PC-9 (cell line): Measurements from ENCODE around the gene ECHDC3. TPM values are rescaled to one million over a fixed set of nuclear protein-coding genes. Genes with fewer than 3 reads are reported as not detected.

Experiments used
- BruUV-seq: library from RNA; stranded (reverse); fragments of 400-500 nt; replicated peaks from 2 replicates; lab custom pipeline; 2021; lab: Mats Ljungman, UMichigan
- CTCF ChIA-PET: fragments of 300-600 bp; sonication (Branson Sonifier 250); formaldehyde crosslinking; loops from one replicate; lab custom pipeline; 2022; ENCODE audit warnings: antibody characterized with exemption; lab: Charles Lee
- POLR2A ChIA-PET: fragments of 300-600 bp; sonication (Branson Sonifier 250); formaldehyde crosslinking; loops from one replicate; lab custom pipeline; 2022; ENCODE audit warnings: antibody characterized with exemption; ENCODE audit not compliant: unreplicated experiment; lab: Charles Lee
- DNase-seq, 2 experiments: peaks; one replicate each; pipeline versions ENCODE4 v3.0.0 to v3.0.0-alpha.2; 2015 to 2022; ENCODE audit warnings: mixed read lengths in 1 of 2
- H2AFZ ChIP-seq: fragments of 200-600 bp; sonication (generic); 2 replicates; pipeline ENCODE4 v1.8.1; 2017; ENCODE audit warnings: antibody characterized with exemption
- H3F3A ChIP-seq: fragments of 200-600 bp; sonication (generic); 2 replicates; pipeline ENCODE4 v1.8.1; 2017; ENCODE audit warnings: antibody characterized with exemption, mild to moderate bottlenecking, low read depth; ENCODE audit not compliant: insufficient read depth
- H3K27ac ChIP-seq: fragments of 200-600 bp; sonication (generic); 2 replicates; pipeline ENCODE4 v1.6.1; 2016; ENCODE audit warnings: mixed run types
- H3K27me3 ChIP-seq: fragments of 200-600 bp; sonication (generic); 2 replicates; pipeline ENCODE4 v1.6.1; 2016; ENCODE audit warnings: low read depth, mixed run types; ENCODE audit not compliant: insufficient read depth
- H3K36me3 ChIP-seq: fragments of 200-600 bp; sonication (generic); 2 replicates; pipeline ENCODE4 v1.6.1; 2016; ENCODE audit warnings: low read depth, mixed run types
- H3K4me1 ChIP-seq: fragments of 200-600 bp; sonication (generic); replicated peaks from 2 replicates; pipeline ENCODE4 v1.6.1; 2016; ENCODE audit warnings: mixed run types; ENCODE audit not compliant: insufficient read depth
- H3K4me2 ChIP-seq: fragments of 200-600 bp; sonication (generic); 2 replicates; pipeline ENCODE4 v1.6.1; 2017; ENCODE audit warnings: mixed run types
- H3K4me3 ChIP-seq: fragments of 200-600 bp; sonication (generic); 2 replicates; pipeline ENCODE4 v1.6.1; 2016; ENCODE audit warnings: mixed run types
- H3K79me2 ChIP-seq: fragments of 200-600 bp; sonication (generic); 2 replicates; pipeline ENCODE4 v1.6.1; 2017; ENCODE audit warnings: low read depth, mixed run types
- H3K9me2 ChIP-seq: fragments of 200-600 bp; sonication (generic); 2 replicates; pipeline ENCODE4 v1.8.1; 2017; ENCODE audit warnings: mild to moderate bottlenecking; ENCODE audit not compliant: insufficient read depth
- H3K9me3 ChIP-seq: fragments of 200-600 bp; sonication (generic); 2 replicates; pipeline ENCODE4 v1.8.1; 2016; ENCODE audit warnings: low read depth; ENCODE audit not compliant: insufficient read depth
- H4K20me1 ChIP-seq: fragments of 200-600 bp; sonication (generic); 2 replicates; pipeline ENCODE4 v1.8.1; 2017; ENCODE audit not compliant: insufficient read depth
- CTCF ChIP-seq: fragments of 200-600 bp; sonication (generic); conservative IDR thresholded peaks from 2 replicates; pipeline ENCODE4 v1.6.1; 2017; ENCODE audit warnings: mixed run types, antibody characterized with exemption, mild to moderate bottlenecking, moderate library complexity
- EZH2 ChIP-seq: fragments of 200-600 bp; sonication (generic); IDR thresholded peaks from 2 replicates; pipeline ENCODE4 v1.8.0; 2017; ENCODE audit warnings: antibody characterized with exemption, low read depth
- intact Hi-C: fragments of 100-400 bp; cut with micrococcal nuclease; formaldehyde crosslinking; loops from one replicate; pipeline ENCODE4 v1.10.0; 2022; ENCODE audit not compliant: unreplicated experiment
- total RNA-seq: library from RNA; stranded (reverse); gene quantifications from 2 replicates; pipeline ENCODE4 v1.2.3, GENCODE V29; 2021

Gene ECHDC3
- total RNA-seq, 1 experiment from 2014 or later = not detected

- POLR2A ChIA-PET = no interaction called here
- intact Hi-C loops = loop anchor here (10.0 kb wide), 1 partner anchor 407 kb away; the partner anchor contains the start of genes CDC123 and NUDT5
Observed at GRCh38 chr10:11787846-11788245, 45.7 kb downstream of the ECHDC3 start.

GRCh38 chr10:11789306-11789705 is 47.1 kb downstream of the ECHDC3 start:
- H3K36me3 ChIP-seq = no peaks in the 10 kb centered on the region
- no TSS peak for BruUV-seq
- no peaks in the 10 kb centered on the region for H3K27me3 ChIP-seq
- H3K4me2 ChIP-seq = no peak overlapping the region
- no peaks in the 10 kb centered on the region for H3K79me2 ChIP-seq
- H4K20me1 ChIP-seq = no peaks in the 10 kb centered on the region
- POLR2A ChIA-PET = no interaction called here
- H3K9me2 ChIP-seq = no peaks in the 10 kb centered on the region
- H3K27ac ChIP-seq = no peak overlapping the region
- TF ChIP-seq CTCF (no peak), EZH2 (no peak)
- H3K4me3 ChIP-seq = no peak overlapping the region
- H3K9me3 ChIP-seq = no peaks in the 10 kb centered on the region
- H3K4me1 ChIP-seq = peaks cover 9% of the 10 kb centered on the region
- H2AFZ ChIP-seq = no peak overlapping the region
- CTCF ChIA-PET = no interaction called here
- intact Hi-C loops = loop anchor here (10.0 kb wide), 1 partner anchor 405 kb away; the partner anchor contains the start of genes CDC123 and NUDT5
- H3F3A ChIP-seq = peaks cover 7% of the 10 kb centered on the region
- no peak for DNase-seq

More at GRCh38 chr10:11787846-11788245, 45.7 kb downstream of the ECHDC3 start:
- H3K36me3 ChIP-seq = no peaks in the 10 kb centered on the region
- H3K27ac ChIP-seq = no peak overlapping the region
- H3K4me2 ChIP-seq = no peak overlapping the region
- no peaks in the 10 kb centered on the region for H3K9me3 ChIP-seq
- BruUV-seq = no TSS peak
- no peaks in the 10 kb centered on the region for H3K27me3 ChIP-seq
- H3F3A ChIP-seq = no peaks in the 10 kb centered on the region
- no peaks in the 10 kb centered on the region for H3K79me2 ChIP-seq
- no peak for DNase-seq
- H2AFZ ChIP-seq = no peak overlapping the region
- H3K4me3 ChIP-seq = no peak overlapping the region
- CTCF ChIA-PET = no interaction called here
- TF ChIP-seq CTCF = no peak
- no peak for TF ChIP-seq EZH2
- H3K4me1 ChIP-seq = no peaks in the 10 kb centered on the region
- no peaks in the 10 kb centered on the region for H3K9me2 ChIP-seq
- no peaks in the 10 kb centered on the region for H4K20me1 ChIP-seq

- Histone ChIP-seq H3F3A (peaks cover 10% of the 10 kb centered on the region), H2AFZ (no peak overlapping the region), H3K4me2 (no peak overlapping the region), H3K27ac (no peak overlapping the region), H3K36me3 (no peaks in the 10 kb centered on the region), H3K9me3 (no peaks in the 10 kb centered on the region), H3K79me2 (no peaks in the 10 kb centered on the region), H3K27me3 (no peaks in the 10 kb centered on the region), H3K4me3 (no peak overlapping the region), H3K9me2 (no peaks in the 10 kb centered on the region), H4K20me1 (no peaks in the 10 kb centered on the region), H3K4me1 (peaks cover 16% of the 10 kb centered on the region)
- no peak for DNase-seq
- ChIA-PET CTCF (no interaction called here), POLR2A (no interaction called here)
- TF ChIP-seq EZH2 (no peak), CTCF (no peak)
- intact Hi-C loops = loop anchor here (10.0 kb wide), 1 partner anchor 405 kb away; the partner anchor contains the start of genes CDC123 and NUDT5
- BruUV-seq = no TSS peak
Observed at GRCh38 chr10:11789956-11790355, 47.8 kb downstream of the ECHDC3 start.
